Uterus (tissue), 4 donors: Measurements from ENCODE around the gene CLMN. TPM values are rescaled to one million over a fixed set of nuclear protein-coding genes. Genes with fewer than 3 reads are reported as not detected.

Experiments
- DNase-seq, 2 donors: peaks; one replicate each; pipeline ENCODE4 v3.0.0-alpha.2; 2019 to 2020
- H3K27ac ChIP-seq, 2 donors: fragments of 200-600 bp; sonication (generic); 1 replicate in 1 of 2; 2 replicates in 1 of 2; pipeline ENCODE4 v1.5.1; 2016 to 2018
- H3K27me3 ChIP-seq, 2 donors: fragments of 200-600 bp; sonication (generic); one replicate each; pipeline ENCODE4 v1.5.1; 2018 to 2019; ENCODE audit warnings: control low read depth in 1 of 2
- H3K36me3 ChIP-seq, 2 donors: fragments of 200-600 bp; sonication (generic); one replicate each; pipeline ENCODE4 v1.5.1; 2019; ENCODE audit warnings: control low read depth in 1 of 2
- H3K4me1 ChIP-seq, 2 donors: fragments of 200-600 bp; sonication (generic); one replicate each; pipeline ENCODE4 v1.5.1; 2018 to 2019; ENCODE audit warnings: control low read depth in 1 of 2
- H3K4me3 ChIP-seq, 2 donors: fragments of 200-600 bp; sonication (generic); 1 replicate in 1 of 2; 2 replicates in 1 of 2; pipeline ENCODE4 v1.5.1; 2018 to 2019; ENCODE audit warnings: mild to moderate bottlenecking in 1 of 2
- H3K9me3 ChIP-seq, 2 donors: fragments of 200-600 bp; sonication (generic); one replicate each; pipeline ENCODE4 v1.5.1; 2019; ENCODE audit warnings: control low read depth in 1 of 2
- POLR2A ChIP-seq, 2 donors: fragments of 450-650 bp; IDR thresholded peaks; one replicate each; pipeline ENCODE4 v1.6.1; 2016; ENCODE audit warnings: antibody characterized with exemption in 2 of 2, mild to moderate bottlenecking in 1 of 2, moderate library complexity in 1 of 2
- intact Hi-C: fragments of 100-400 bp; cut with DNase I; formaldehyde crosslinking; loops from one replicate; pipeline ENCODE4 v1.15.1; 2023; ENCODE audit warnings: low total_unique reads
- total RNA-seq, 4 donors: library from RNA; depleted of rRNA in 3 of 4; stranded (reverse); fragments of >200 nt in 3 of 4; gene quantifications; one replicate each; pipeline versions ENCODE4 v1.1.0 to v1.2.4, GENCODE V29; 2014 to 2023
- TF ChIP-seq, protein P1 (sequence below), 4 experiments: fragments of 200-600 bp in 2 of 4; fragments of 450-650 bp in 2 of 4; sonication (generic) in 2 of 4; IDR thresholded peaks; one replicate each; pipeline ENCODE4 v1.5.1; 2016 to 2019; ENCODE audit warnings: antibody characterized with exemption in 4 of 4, mild to moderate bottlenecking in 2 of 4, moderate library complexity in 1 of 4
- donor health status: DM: yes; HTN: yes; CAD: no.

Gene CLMN
- total RNA-seq, 4 donors from 2014 or later = 5.0 to 55.0 (median 12.4) TPM

- intact Hi-C loops = no loop called here
- Histone ChIP-seq H3K9me3 (no peaks in the 10 kb centered on the region), H3K4me3 (no peak overlapping the region), H3K4me1 (no peaks in the 10 kb centered on the region), H3K36me3 (no peaks in the 10 kb centered on the region), H3K27ac (no peak overlapping the region), H3K27me3 (no peaks in the 10 kb centered on the region)
- DNase-seq = no peak
- TF ChIP-seq, protein P1, sequence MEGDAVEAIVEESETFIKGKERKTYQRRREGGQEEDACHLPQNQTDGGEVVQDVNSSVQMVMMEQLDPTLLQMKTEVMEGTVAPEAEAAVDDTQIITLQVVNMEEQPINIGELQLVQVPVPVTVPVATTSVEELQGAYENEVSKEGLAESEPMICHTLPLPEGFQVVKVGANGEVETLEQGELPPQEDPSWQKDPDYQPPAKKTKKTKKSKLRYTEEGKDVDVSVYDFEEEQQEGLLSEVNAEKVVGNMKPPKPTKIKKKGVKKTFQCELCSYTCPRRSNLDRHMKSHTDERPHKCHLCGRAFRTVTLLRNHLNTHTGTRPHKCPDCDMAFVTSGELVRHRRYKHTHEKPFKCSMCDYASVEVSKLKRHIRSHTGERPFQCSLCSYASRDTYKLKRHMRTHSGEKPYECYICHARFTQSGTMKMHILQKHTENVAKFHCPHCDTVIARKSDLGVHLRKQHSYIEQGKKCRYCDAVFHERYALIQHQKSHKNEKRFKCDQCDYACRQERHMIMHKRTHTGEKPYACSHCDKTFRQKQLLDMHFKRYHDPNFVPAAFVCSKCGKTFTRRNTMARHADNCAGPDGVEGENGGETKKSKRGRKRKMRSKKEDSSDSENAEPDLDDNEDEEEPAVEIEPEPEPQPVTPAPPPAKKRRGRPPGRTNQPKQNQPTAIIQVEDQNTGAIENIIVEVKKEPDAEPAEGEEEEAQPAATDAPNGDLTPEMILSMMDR (IDR thresholded peaks at IDR 0.05) = no peak
- TF ChIP-seq POLR2A (IDR thresholded peaks at IDR 0.05) = no peak
These were observed 9.2 kb upstream of the CLMN start for GRCh38 chr14:95328729-95329503.

GRCh38 chr14:95327558-95328374 is 8.1 kb upstream of the CLMN start:
- intact Hi-C loops = no loop called here
- no peaks in the 10 kb centered on the region for H3K27me3 ChIP-seq
- TF ChIP-seq, protein P1 (IDR thresholded peaks at IDR 0.05) = no peak
- TF ChIP-seq POLR2A (IDR thresholded peaks at IDR 0.05) = no peak
- H3K27ac ChIP-seq = no peak overlapping the region
- no peak overlapping the region for H3K4me3 ChIP-seq
- no peak for DNase-seq
- no peaks in the 10 kb centered on the region for H3K9me3 ChIP-seq
- H3K4me1 ChIP-seq = no peaks in the 10 kb centered on the region
- no peaks in the 10 kb centered on the region for H3K36me3 ChIP-seq

GRCh38 chr14:95326987-95327386 is 7.3 kb upstream of the CLMN start:
- H3K27ac ChIP-seq = no peak overlapping the region

DNA sequence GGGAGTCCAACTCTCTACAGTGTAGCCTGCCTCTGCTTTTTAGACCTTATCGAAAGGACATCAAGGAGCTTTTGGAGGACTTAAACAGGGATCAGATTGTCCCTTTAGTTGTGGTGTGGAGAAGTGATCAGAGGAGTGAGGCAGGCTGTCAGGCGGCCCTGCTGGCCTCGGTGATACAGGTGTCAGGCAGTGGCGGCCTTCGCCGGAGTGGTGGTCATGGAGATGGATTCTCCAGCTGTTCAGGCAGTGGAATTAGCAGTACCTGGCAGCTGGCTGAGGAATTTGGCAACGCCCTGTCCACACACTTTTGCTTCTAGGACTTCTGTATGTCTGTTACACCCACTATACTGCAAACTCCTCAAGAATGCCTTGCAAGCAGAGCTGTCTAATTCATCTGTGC is 4.2 kb upstream of the CLMN start:
- no peak overlapping the region for H3K4me3 ChIP-seq
- no peak for DNase-seq
- no peaks in the 10 kb centered on the region for H3K9me3 ChIP-seq
- no peak overlapping the region for H3K27ac ChIP-seq
- H3K4me1 ChIP-seq = no peaks in the 10 kb centered on the region
- H3K36me3 ChIP-seq = no peaks in the 10 kb centered on the region
- intact Hi-C loops = no loop called here
- TF ChIP-seq, protein P1 (IDR thresholded peaks at IDR 0.05) = no peak
- no peak for TF ChIP-seq POLR2A (IDR thresholded peaks at IDR 0.05)
- no peaks in the 10 kb centered on the region for H3K27me3 ChIP-seq

More at GRCh38 chr14:95326987-95327386, 7.3 kb upstream of the CLMN start:
- Histone ChIP-seq H3K27me3 (no peaks in the 10 kb centered on the region), H3K9me3 (no peaks in the 10 kb centered on the region), H3K4me1 (no peaks in the 10 kb centered on the region), H3K36me3 (no peaks in the 10 kb centered on the region), H3K4me3 (no peak overlapping the region)
- TF ChIP-seq POLR2A (IDR thresholded peaks at IDR 0.05) = no peak
- TF ChIP-seq, protein P1 (IDR thresholded peaks at IDR 0.05) = no peak
- no peak for DNase-seq
- intact Hi-C loops = no loop called here

DNA sequence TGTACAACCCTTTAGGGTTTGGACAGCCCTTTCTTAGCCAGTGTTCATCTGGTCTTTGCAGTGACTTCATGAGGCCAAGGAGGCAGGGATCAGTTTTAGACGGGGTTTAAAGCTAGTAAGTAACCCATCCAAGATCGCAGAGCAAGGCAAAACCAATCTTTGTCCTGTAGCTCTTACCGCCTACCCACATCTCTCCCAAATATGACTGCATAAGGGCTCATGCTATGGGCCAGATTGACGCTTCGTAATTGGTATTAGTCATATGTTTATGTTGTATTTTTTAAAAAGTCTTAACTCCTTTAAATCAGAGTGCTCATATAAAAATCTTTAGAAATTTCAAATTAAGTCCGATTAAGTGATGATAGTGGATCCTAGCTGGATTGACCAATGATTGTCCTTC is 3.7 kb upstream of the CLMN start:
- no peak overlapping the region for H3K27ac ChIP-seq
- H3K4me3 ChIP-seq = no peak overlapping the region
- no peaks in the 10 kb centered on the region for H3K27me3 ChIP-seq
- H3K9me3 ChIP-seq = no peaks in the 10 kb centered on the region
- no peak for DNase-seq
- intact Hi-C loops = no loop called here
- H3K36me3 ChIP-seq = no peaks in the 10 kb centered on the region
- H3K4me1 ChIP-seq = no peaks in the 10 kb centered on the region
- no peak for TF ChIP-seq POLR2A (IDR thresholded peaks at IDR 0.05)
- TF ChIP-seq, protein P1 (IDR thresholded peaks at IDR 0.05) = no peak
